ENCODE data around the gene CCL15. TPM values are rescaled to one million over a fixed set of nuclear protein-coding genes. Genes with fewer than 3 reads are reported as not detected.

The CCL15 gene
- total and polyA plus RNA-seq, 2 of the 13 experiments (the other 11 are each of a cell fraction or from before 2014, with no cell fraction given): 29.2 to 45.9 TPM

GRCh38 chr17:35981908-35982330 is 19.4 kb downstream of the CCL15 start (continued):
- peak; percentile 67; the same call in 1 of the 2 replicates for TF ChIP-seq LCORL (IDR thresholded peaks at IDR 0.05)
- TF ChIP-seq LCORL (CRISPR knock-in tag; IDR thresholded peaks at IDR 0.05): peak; percentile 61; the same call in 1 of the 2 replicates
- peak; percentile 78 for TF ChIP-seq MIXL1 (CRISPR knock-in tag; IDR thresholded peaks at IDR 0.05)
- no peak for TF ChIP-seq CHD2 (IDR thresholded peaks at IDR 0.05; ENCODE audit: low read depth, low read length)
- peak; percentile 70 for TF ChIP-seq RXRB (CRISPR knock-in tag; IDR thresholded peaks at IDR 0.05; ENCODE audit: borderline replicate concordance)
- no peak for TF ChIP-seq ZNF879 (CRISPR knock-in tag; IDR thresholded peaks at IDR 0.05)
- no peak for TF ChIP-seq RBAK (CRISPR knock-in tag; IDR thresholded peaks at IDR 0.05)
- TF ChIP-seq ZNF407 (CRISPR knock-in tag; IDR thresholded peaks at IDR 0.05; ENCODE audit: not compliant biosample characterization): no peak
- TF ChIP-seq NR2F2 (IDR thresholded peaks at IDR 0.05; ENCODE audit: borderline replicate concordance, low read depth): peak; percentile 24; the same call in 1 of the 2 replicates
- peak; percentile 64; the same call in 1 of the 2 replicates for TF ChIP-seq KDM4B (CRISPR knock-in tag; IDR thresholded peaks at IDR 0.05)
- TF ChIP-seq THAP11 (CRISPR knock-in tag; IDR thresholded peaks at IDR 0.05): no peak; the same call in 1 of the 2 replicates
- peak; percentile 54 for TF ChIP-seq BCL6 (CRISPR knock-in tag; IDR thresholded peaks at IDR 0.05)
- TF ChIP-seq ZNF549 (CRISPR knock-in tag; IDR thresholded peaks at IDR 0.05): no peak
- no peak; the same call in 1 of the 2 replicates for TF ChIP-seq PBX2 (CRISPR knock-in tag; IDR thresholded peaks at IDR 0.05)
- peak; percentile 77 for TF ChIP-seq HNF4G (IDR thresholded peaks at IDR 0.05; ENCODE audit: borderline replicate concordance, low read depth, low read length)
- TF ChIP-seq HNF4G (CRISPR knock-in tag; IDR thresholded peaks at IDR 0.05; ENCODE audit: borderline replicate concordance, low read depth): 0 out of 2 replicates have a peak, but pooled peaks have one; percentile 47
- no peak for TF ChIP-seq STAT6 (CRISPR knock-in tag; IDR thresholded peaks at IDR 0.05; ENCODE audit: borderline replicate concordance)
- no peak for TF ChIP-seq REXO4 (CRISPR knock-in tag; IDR thresholded peaks at IDR 0.05; ENCODE audit: borderline replicate concordance)
- peak; percentile 72; the same call in 1 of the 2 replicates for TF ChIP-seq KDM3A (CRISPR knock-in tag; IDR thresholded peaks at IDR 0.05; ENCODE audit: low read depth)
- peak; percentile 36 for TF ChIP-seq SAP130 (CRISPR knock-in tag; IDR thresholded peaks at IDR 0.05; ENCODE audit: low read depth)
- TF ChIP-seq ERF (CRISPR knock-in tag; IDR thresholded peaks at IDR 0.05): peak; percentile 33; the same call in 1 of the 2 replicates
